Endodermal cell (in vitro differentiated cells): Measurements from ENCODE around the gene CALCOCO1. TPM values are rescaled to one million over a fixed set of nuclear protein-coding genes. Genes with fewer than 3 reads are reported as not detected.

Source experiments
- DNase-seq: peaks from one replicate; pipeline ENCODE4 v3.0.0-alpha.2; 2017
- H3K27ac ChIP-seq: 2 replicates; pipeline ENCODE4 v1.5.1; 2013; ENCODE audit warnings: mild to moderate bottlenecking, low read depth, low read length, moderate library complexity
- H3K27me3 ChIP-seq: 2 replicates; pipeline ENCODE4 v1.6.1; 2013; ENCODE audit warnings: mild to moderate bottlenecking, low read length, moderate library complexity; ENCODE audit not compliant: insufficient read depth, control insufficient read depth, poor library complexity, severe bottlenecking
- H3K36me3 ChIP-seq: 2 replicates; pipeline ENCODE4 v1.7.0; 2013; ENCODE audit warnings: mild to moderate bottlenecking, low read length, moderate library complexity; ENCODE audit not compliant: control insufficient read depth, insufficient read depth
- H3K4me1 ChIP-seq: one replicate; pipeline ENCODE4 v1.7.0; 2013; ENCODE audit warnings: low read length; ENCODE audit not compliant: control insufficient read depth, insufficient read depth
- H3K4me3 ChIP-seq: 2 replicates; pipeline ENCODE4 v1.5.1; 2013; ENCODE audit warnings: mild to moderate bottlenecking, low read length, moderate library complexity
- H3K9ac ChIP-seq: 2 replicates; pipeline ENCODE4 v1.6.1; 2013; ENCODE audit warnings: mild to moderate bottlenecking, low read length, moderate library complexity; ENCODE audit not compliant: poor library complexity, severe bottlenecking; ENCODE audit errors: extremely low read depth
- H3K9me3 ChIP-seq: 2 replicates; pipeline ENCODE4 v1.6.1; 2013; ENCODE audit warnings: mild to moderate bottlenecking, low read length, moderate library complexity; ENCODE audit not compliant: control insufficient read depth
- H3K27ac Mint-ChIP-seq: 2 replicates; pipeline ENCODE4 v1.8.0; 2020; ENCODE audit warnings: mixed read lengths
- H3K27me3 Mint-ChIP-seq: 2 replicates; pipeline ENCODE4 v1.8.0; 2021; ENCODE audit warnings: mild to moderate bottlenecking, mixed read lengths; ENCODE audit not compliant: insufficient read depth
- H3K36me3 Mint-ChIP-seq: 2 replicates; pipeline ENCODE4 v1.8.0; 2020; ENCODE audit warnings: low read depth, mixed read lengths
- H3K4me1 Mint-ChIP-seq: 2 replicates; pipeline ENCODE4 v1.8.0; 2020; ENCODE audit warnings: mixed read lengths
- H3K4me3 Mint-ChIP-seq: 2 replicates; pipeline ENCODE4 v1.8.0; 2020; ENCODE audit warnings: mild to moderate bottlenecking, moderate library complexity, mixed read lengths
- H3K9me3 Mint-ChIP-seq: 2 replicates; pipeline ENCODE4 v1.8.0; 2020; ENCODE audit warnings: mild to moderate bottlenecking, mixed read lengths
- CTCF ChIP-seq: fragments of 200-600 bp; sonication (generic); conservative IDR thresholded peaks from 2 replicates; pipeline ENCODE4 v1.5.0; 2021; ENCODE audit warnings: antibody characterized with exemption, mild to moderate bottlenecking
- WGBS, 2 experiments: methylation state at CpG; one replicate each; pipeline versions ENCODE4 v1.1.5 to v1.1.7; 2013; ENCODE audit warnings: missing lambda C conversion rate in 2 of 2, mixed read lengths in 1 of 2; ENCODE audit not compliant: insufficient coverage in 1 of 2, insufficient read length in 1 of 2; 5-methylcytosine and 5-hydroxymethylcytosine counted together
- total RNA-seq, 2 donors: library from RNA; stranded (reverse); fragmentation: NEBNext Ultra II Directional in 1 of 2; extraction: Animal tissue kit (Norgen Biotek cat#: 25700) in 1 of 2; gene quantifications; 2 replicates in 1 of 2; 3 replicates in 1 of 2; pipeline ENCODE4 v1.2.1, GENCODE V29; 2021

CALCOCO1 gene
- total RNA-seq, 2 donors from 2014 or later, result 41.4 to 45.7 TPM

DNA sequence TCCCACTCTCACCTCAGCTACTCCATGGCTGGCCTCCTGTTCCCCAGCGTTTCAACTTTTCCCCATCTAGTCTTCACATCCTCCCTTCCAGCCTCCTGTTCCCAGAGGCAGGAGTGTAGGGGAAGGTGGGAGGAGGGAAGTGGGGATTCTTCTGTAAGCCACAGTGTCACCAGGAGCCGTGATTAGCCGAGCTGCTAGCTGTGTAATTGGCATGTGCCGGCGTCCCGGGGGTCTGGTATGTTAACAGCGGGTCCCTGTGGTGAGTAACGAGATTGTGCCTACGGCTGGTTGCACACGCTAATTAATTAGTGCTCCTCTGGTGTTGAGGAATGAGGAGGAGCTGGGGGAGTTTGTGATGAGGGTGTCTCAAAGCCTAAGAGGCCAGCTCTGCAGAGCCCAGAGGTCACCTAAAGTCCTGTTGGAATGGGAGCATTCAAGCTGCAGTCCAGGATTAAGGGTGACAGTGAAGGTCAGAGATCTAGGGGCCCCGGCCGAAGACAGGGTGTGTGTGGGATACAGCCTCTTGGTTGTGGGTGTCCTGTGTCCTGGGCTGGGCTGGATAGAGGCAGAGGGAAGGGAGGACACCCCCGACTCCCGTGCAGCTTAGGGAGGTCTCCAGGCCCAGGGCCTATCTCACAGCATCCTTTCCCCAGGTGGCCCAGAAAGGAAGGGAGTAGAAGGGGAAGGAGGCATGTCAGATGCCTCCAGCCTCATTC lies 10.0 kb upstream of the CALCOCO1 start:
- Mint-ChIP-seq H3K27me3 (peaks cover 15% of the 10 kb centered on the region), H3K27ac (no peak overlapping the region), H3K4me3 (no peak overlapping the region), H3K4me1 (peaks cover 11% of the 10 kb centered on the region), H3K36me3 (no peaks in the 10 kb centered on the region), H3K9me3 (no peaks in the 10 kb centered on the region)
- DNase-seq, result no peak
- Histone ChIP-seq H3K4me3 (no peak overlapping the region), H3K9me3 (no peaks in the 10 kb centered on the region), H3K9ac (no peak overlapping the region), H3K36me3 (no peaks in the 10 kb centered on the region), H3K4me1 (no peaks in the 10 kb centered on the region), H3K27ac (no peak overlapping the region), H3K27me3 (peaks cover 93% of the 10 kb centered on the region)
- no peak for TF ChIP-seq CTCF
- 82 to 87% methylated on average over 10 to 13 of the region's 14 CpGs for WGBS, 2 experiments

GRCh38 chr12:53736592-53736991 lies 9.3 kb upstream of the CALCOCO1 start:
- no peak overlapping the region for H3K27ac ChIP-seq
- Mint-ChIP-seq H3K9me3 (no peaks in the 10 kb centered on the region), H3K27ac (no peak overlapping the region), H3K36me3 (no peaks in the 10 kb centered on the region), H3K4me3 (no peak overlapping the region), H3K4me1 (peaks cover 11% of the 10 kb centered on the region), H3K27me3 (peaks cover 16% of the 10 kb centered on the region)
- H3K4me3 ChIP-seq, result no peak overlapping the region
- H3K36me3 ChIP-seq, result no peaks in the 10 kb centered on the region
- peaks cover 90% of the 10 kb centered on the region for H3K27me3 ChIP-seq
- H3K9ac ChIP-seq, result no peak overlapping the region
- no peaks in the 10 kb centered on the region for H3K9me3 ChIP-seq
- DNase-seq, result no peak
- no peaks in the 10 kb centered on the region for H3K4me1 ChIP-seq
- TF ChIP-seq CTCF, result no peak
- 90 to 91% methylated on average over 5 to 6 of the region's 6 CpGs for WGBS, 2 experiments

GRCh38 chr12:53735556-53735955 lies 8.3 kb upstream of the CALCOCO1 start:
- H3K9me3 Mint-ChIP-seq, result no peaks in the 10 kb centered on the region
- H3K27me3 ChIP-seq, result peaks cover 86% of the 10 kb centered on the region
- H3K27ac Mint-ChIP-seq, result no peak overlapping the region
- H3K4me3 ChIP-seq, result no peak overlapping the region
- H3K36me3 ChIP-seq, result no peaks in the 10 kb centered on the region
- H3K9me3 ChIP-seq, result no peaks in the 10 kb centered on the region
- H3K4me1 Mint-ChIP-seq, result peaks cover 11% of the 10 kb centered on the region
- no peak overlapping the region for H3K9ac ChIP-seq
- H3K4me1 ChIP-seq, result no peaks in the 10 kb centered on the region
- no peaks in the 10 kb centered on the region for H3K36me3 Mint-ChIP-seq
- no peak overlapping the region for H3K27ac ChIP-seq
- no peak for DNase-seq
- 78 to 100% methylated on average over 1 to 2 of the region's 2 CpGs for WGBS, 2 experiments
- peaks cover 24% of the 10 kb centered on the region for H3K27me3 Mint-ChIP-seq
- H3K4me3 Mint-ChIP-seq, result no peak overlapping the region
- no peak for TF ChIP-seq CTCF
